Measurements from ENCODE around the gene CDH24.

DNA sequence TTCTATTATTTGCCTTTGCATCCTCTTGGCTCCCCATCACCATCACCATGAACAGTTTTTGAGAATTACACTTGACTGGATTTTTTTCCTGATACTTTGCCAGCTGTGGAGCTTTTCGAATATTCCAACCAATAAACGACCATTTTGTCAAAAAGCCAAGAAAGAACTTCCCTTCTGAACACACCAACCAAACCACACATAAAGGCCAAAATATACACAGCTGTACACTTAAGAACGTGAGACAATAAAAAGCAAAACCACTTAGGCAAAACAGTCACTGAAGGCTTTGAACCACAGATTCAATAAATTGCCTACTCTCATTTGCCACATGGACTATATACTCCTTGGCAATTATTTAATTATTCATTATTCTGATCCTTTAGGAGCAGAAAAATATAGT is 48.5 kb downstream of the CDH24 start:
- TF ChIP-seq, protein P1, sequence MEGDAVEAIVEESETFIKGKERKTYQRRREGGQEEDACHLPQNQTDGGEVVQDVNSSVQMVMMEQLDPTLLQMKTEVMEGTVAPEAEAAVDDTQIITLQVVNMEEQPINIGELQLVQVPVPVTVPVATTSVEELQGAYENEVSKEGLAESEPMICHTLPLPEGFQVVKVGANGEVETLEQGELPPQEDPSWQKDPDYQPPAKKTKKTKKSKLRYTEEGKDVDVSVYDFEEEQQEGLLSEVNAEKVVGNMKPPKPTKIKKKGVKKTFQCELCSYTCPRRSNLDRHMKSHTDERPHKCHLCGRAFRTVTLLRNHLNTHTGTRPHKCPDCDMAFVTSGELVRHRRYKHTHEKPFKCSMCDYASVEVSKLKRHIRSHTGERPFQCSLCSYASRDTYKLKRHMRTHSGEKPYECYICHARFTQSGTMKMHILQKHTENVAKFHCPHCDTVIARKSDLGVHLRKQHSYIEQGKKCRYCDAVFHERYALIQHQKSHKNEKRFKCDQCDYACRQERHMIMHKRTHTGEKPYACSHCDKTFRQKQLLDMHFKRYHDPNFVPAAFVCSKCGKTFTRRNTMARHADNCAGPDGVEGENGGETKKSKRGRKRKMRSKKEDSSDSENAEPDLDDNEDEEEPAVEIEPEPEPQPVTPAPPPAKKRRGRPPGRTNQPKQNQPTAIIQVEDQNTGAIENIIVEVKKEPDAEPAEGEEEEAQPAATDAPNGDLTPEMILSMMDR (IDR thresholded peaks at IDR 0.05), result no peak
- no peak for TF ChIP-seq POLR2A (IDR thresholded peaks at IDR 0.05; ENCODE audit: low read depth)
